Neutrophil (primary cell): ENCODE measurements around the gene XXYLT1.

Source experiments
- H3K27ac ChIP-seq: fragments of 200-600 bp; sonication (generic); 2 replicates; pipeline ENCODE4 v1.5.1; 2016; ENCODE audit warnings: mild to moderate bottlenecking, moderate library complexity
- H3K27me3 ChIP-seq: fragments of 200-600 bp; sonication (generic); 2 replicates; pipeline ENCODE4 v1.6.0; 2016; ENCODE audit warnings: mild to moderate bottlenecking
- H3K36me3 ChIP-seq: fragments of 200-600 bp; sonication (generic); 2 replicates; pipeline ENCODE4 v1.5.1; 2017
- H3K4me1 ChIP-seq, 2 experiments: fragments of 200-600 bp in 1 of 2; sonication (generic) in 1 of 2; 1 replicate in 1 of 2; 2 replicates in 1 of 2; pipeline versions ENCODE4 v1.5.1 to v1.6.1; 2013 to 2016; ENCODE audit warnings: low read depth in 1 of 2, low read length in 1 of 2, mild to moderate bottlenecking in 1 of 2, moderate library complexity in 1 of 2; ENCODE audit not compliant: control insufficient read depth in 1 of 2, insufficient read depth in 1 of 2
- H3K4me3 ChIP-seq, 2 experiments: fragments of 200-600 bp in 1 of 2; sonication (generic) in 1 of 2; 1 replicate in 1 of 2; 2 replicates in 1 of 2; pipeline ENCODE4 v1.5.1; 2013 to 2016; ENCODE audit warnings: low read depth in 1 of 2, low read length in 1 of 2, mild to moderate bottlenecking in 1 of 2, moderate library complexity in 1 of 2
- H3K9me3 ChIP-seq: fragments of 200-600 bp; sonication (generic); 2 replicates; pipeline ENCODE4 v1.5.1; 2016
- TF ChIP-seq, protein P1 (sequence below): fragments of 200-600 bp; sonication (generic); IDR thresholded peaks from 2 replicates; pipeline ENCODE4 v1.5.1; 2016; ENCODE audit warnings: antibody characterized with exemption

XXYLT1 gene

DNA sequence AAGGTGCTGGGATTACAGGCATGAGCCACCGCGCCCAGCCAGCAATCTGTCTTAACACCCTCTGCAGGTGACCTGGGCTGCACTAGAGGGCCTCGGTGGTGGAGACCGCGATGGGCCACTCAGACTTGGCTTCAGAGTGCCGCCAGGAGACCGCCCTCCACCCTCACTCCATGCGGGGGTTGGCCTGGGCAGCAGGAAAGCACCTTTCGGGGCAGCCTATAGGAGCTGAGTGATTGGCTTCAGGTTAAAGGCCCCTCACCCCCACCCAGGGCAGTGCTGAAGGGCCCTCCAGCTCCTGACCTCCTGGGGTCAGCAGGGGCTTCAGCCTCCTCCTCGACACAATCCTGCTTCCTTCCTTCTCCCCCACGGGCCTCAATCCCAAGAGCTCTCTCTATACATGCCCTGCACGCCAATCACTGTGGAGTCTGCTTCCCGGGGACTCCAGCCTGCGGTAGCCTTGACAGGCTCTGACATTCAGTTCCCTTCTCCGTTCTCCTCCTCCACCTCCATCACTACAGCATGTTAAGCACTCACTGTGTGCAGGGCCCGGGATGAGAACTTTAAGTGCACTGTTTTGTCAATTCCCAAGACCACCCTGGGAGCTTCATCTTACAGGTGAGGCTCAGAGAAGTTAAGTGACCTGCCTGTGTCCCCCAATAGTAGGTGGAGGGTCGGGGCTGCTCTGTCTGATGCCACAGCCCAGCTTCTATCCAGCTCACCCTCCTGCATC, 225.3 kb downstream of the XXYLT1 start:
- no peaks in the 10 kb centered on the region for H3K36me3 ChIP-seq

DNA sequence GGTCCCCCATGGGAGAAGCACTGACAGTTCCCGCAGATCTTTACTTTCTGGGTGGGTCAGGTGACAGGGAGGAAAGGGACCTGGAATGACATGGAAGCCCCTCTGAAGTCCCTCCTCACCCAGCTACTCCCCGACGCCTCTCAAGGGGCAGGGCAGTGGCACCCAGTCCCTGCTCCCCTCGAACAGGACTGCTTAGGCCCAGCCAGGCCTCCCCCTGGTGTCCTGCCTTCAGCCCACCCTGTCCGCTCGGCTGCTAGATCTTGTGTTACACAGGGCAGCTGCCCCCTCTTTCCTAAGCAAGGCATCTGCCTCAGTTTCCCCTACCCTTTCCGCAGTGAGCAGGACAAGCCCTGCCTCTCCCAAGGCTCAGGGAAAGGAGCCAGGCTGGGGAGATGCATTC, 226.5 kb downstream of the XXYLT1 start:
- no peaks in the 10 kb centered on the region for H3K27me3 ChIP-seq
- H3K4me3 ChIP-seq: no peak overlapping the region
- H3K36me3 ChIP-seq: no peaks in the 10 kb centered on the region
- H3K9me3 ChIP-seq: no peaks in the 10 kb centered on the region
- H3K4me1 ChIP-seq: peaks cover 8 to 11% of the 10 kb centered on the region in 2 experiments
- TF ChIP-seq, protein P1, sequence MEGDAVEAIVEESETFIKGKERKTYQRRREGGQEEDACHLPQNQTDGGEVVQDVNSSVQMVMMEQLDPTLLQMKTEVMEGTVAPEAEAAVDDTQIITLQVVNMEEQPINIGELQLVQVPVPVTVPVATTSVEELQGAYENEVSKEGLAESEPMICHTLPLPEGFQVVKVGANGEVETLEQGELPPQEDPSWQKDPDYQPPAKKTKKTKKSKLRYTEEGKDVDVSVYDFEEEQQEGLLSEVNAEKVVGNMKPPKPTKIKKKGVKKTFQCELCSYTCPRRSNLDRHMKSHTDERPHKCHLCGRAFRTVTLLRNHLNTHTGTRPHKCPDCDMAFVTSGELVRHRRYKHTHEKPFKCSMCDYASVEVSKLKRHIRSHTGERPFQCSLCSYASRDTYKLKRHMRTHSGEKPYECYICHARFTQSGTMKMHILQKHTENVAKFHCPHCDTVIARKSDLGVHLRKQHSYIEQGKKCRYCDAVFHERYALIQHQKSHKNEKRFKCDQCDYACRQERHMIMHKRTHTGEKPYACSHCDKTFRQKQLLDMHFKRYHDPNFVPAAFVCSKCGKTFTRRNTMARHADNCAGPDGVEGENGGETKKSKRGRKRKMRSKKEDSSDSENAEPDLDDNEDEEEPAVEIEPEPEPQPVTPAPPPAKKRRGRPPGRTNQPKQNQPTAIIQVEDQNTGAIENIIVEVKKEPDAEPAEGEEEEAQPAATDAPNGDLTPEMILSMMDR: no peak
- H3K27ac ChIP-seq: no peak overlapping the region

More for the DNA sequence above, 225.3 kb downstream of the XXYLT1 start:
- Histone ChIP-seq H3K4me1 (no peaks in the 10 kb centered on the region), H3K27me3 (no peaks in the 10 kb centered on the region), H3K9me3 (no peaks in the 10 kb centered on the region), H3K27ac (no peak overlapping the region), H3K4me3 (no peak overlapping the region)
- TF ChIP-seq, protein P1: no peak

DNA sequence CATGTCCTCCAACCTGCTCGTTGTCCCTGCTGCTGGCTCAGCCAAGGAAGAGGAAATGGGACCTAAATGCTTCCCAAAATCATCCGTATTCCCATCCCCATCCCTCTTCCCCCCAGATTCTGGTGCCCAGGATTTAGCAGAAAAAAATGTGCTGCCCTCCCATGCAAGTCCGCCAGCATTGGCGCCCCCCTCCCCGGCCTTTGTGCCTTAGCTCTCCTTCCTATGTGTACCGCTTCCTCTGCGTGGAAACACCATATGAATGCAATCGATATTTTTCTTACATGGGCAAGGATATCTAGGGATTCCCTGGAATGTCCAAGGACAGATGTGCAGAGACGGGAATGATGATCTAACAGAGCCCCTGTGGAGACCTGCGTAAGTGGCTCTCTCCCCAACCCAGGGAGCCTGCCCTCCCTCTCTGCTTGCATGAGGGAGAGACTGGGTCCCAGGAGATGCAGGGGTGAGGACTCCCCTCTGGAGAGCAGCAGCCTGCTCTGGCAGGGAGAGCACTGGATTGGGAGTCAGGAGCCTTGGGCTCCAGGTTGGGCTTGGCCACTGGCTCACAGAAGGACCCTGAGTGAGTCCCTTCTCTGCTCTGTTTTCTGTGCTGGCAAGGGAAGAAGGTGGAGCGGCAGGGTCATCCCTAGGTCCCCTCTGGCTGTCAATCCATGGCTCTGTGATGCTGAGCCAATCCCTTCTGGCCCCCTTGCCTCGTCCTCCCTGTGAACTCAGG, 227.2 kb downstream of the XXYLT1 start:
- TF ChIP-seq, protein P1: no peak
- Histone ChIP-seq H3K4me3 (no peak overlapping the region), H3K9me3 (no peaks in the 10 kb centered on the region), H3K36me3 (no peaks in the 10 kb centered on the region), H3K27ac (no peak overlapping the region), H3K4me1 (peaks cover 8 to 13% of the 10 kb centered on the region in 2 experiments), H3K27me3 (no peaks in the 10 kb centered on the region)

DNA sequence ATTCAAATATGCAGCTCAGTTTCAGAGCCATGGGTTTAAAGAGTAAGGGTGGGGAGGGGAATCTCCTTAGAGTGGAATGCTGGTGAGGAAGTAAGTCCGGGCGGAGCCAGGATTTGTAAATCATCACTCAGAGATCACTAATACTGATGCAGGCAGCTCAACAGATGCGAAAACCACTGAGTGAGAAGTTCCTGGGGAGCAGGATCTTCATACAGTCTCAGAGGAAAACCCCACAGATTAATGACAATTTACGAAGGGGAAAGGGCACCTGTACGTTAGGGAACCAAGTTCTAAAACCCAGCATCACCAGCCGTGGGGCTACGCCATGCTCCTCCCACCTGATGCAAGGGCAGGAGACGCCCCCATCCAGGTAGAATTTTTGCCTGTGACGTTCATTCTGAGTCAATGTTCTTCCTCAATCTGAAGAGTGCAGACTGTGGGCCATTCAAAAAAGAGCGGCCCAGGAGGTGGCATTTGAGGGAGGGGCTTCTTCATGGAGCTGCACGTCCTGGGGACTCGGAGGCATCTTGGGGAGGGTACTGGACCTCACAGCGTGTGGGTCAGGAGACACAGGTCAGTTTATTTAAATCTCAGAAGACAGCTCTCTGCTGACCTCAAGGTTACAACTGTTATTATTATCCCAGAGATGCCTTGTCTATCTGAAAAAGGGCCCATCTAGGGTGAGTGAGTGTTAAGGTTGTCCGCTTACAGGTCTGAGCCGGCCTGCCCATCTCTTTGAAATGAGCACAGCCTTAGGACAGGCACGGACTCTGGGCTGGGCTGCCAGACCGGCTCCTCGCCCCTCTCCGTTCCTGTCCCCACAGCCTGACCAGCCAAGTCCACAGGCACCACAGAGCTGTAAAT, 228.0 kb downstream of the XXYLT1 start:
- TF ChIP-seq, protein P1: no peak
- Histone ChIP-seq H3K4me3 (no peak overlapping the region), H3K27me3 (no peaks in the 10 kb centered on the region), H3K36me3 (no peaks in the 10 kb centered on the region), H3K27ac (no peak overlapping the region), H3K9me3 (no peaks in the 10 kb centered on the region), H3K4me1 (peaks cover 8 to 13% of the 10 kb centered on the region in 2 experiments)

DNA sequence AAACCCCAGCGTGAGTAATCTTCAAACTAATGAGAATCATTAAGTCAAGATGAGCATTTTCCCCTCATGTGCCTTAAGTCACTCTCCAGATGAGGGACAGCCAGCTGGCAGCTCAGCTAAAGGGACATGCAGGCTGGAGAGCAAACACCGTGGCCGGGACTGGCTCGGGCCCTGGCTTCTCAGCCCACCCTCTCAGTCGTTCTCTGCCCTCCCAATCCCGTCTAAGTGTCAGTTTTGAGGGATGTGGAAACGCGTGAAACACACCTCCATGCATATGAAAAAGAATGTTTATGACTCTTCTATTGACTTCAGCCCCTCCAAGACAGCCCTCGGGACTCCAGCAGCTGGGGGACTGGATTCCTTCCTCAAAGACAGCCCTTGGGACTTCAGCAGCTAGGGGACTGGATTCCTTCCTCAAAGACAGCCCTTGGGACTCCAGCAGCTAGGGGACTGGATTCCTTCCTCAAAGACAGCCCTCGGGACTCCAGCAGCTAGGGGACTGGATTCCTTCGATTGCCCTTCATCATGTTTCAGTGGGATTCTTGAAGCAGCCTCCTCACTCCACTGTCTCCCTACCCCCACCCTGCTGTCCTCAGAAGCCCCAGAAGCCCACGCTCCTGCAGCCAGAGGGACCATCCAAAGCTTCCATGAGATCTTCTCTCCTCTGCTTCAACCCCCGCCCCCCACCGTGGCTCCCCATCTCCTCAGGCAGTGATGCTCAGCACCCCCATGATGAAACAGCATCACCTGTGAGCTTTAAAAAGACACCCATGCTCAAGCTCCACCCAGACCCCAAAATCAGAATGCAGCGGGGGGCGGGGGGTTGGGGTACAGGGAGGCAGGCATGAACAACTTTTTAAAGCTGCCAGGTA, 228.9 kb downstream of the XXYLT1 start:
- peaks cover 8 to 13% of the 10 kb centered on the region in 2 experiments for H3K4me1 ChIP-seq
- no peaks in the 10 kb centered on the region for H3K9me3 ChIP-seq
- no peak overlapping the region for H3K27ac ChIP-seq
- TF ChIP-seq, protein P1: no peak
- no peak overlapping the region for H3K4me3 ChIP-seq
- H3K27me3 ChIP-seq: no peaks in the 10 kb centered on the region
- H3K36me3 ChIP-seq: no peaks in the 10 kb centered on the region
